Spleen (tissue), 7 donors: Measurements from ENCODE around the gene CYP4F12.

Experiments used
- CTCF ChIP-seq, 11 experiments: fragments of 200-600 bp in 7 of 11; fragments of 450-650 bp in 4 of 11; sonication (generic) in 4 of 11; IDR thresholded peaks in 8 of 11; conservative IDR thresholded peaks in 3 of 11; 1 replicate in 7 of 11; 2 replicates in 4 of 11; pipeline versions ENCODE4 v1.4.0 to v1.8.0; 2016 to 2021; ENCODE audit warnings: antibody characterized with exemption in 11 of 11, inconsistent platforms in 4 of 11, mild to moderate bottlenecking in 1 of 11
- POLR2A ChIP-seq, 3 donors: fragments of 450-650 bp; IDR thresholded peaks; one replicate each; pipeline ENCODE4 v1.5.1; 2017; ENCODE audit warnings: antibody characterized with exemption in 3 of 3, mild to moderate bottlenecking in 1 of 3
- POLR2AphosphoS5 ChIP-seq, 3 donors: sonication (generic); formaldehyde crosslinking; IDR thresholded peaks; one replicate each; pipeline ENCODE4 v1.5.1; 2017; ENCODE audit warnings: antibody characterized with exemption in 3 of 3
- donor health status: DM: no; HTN: no; CAD: no; lungs with moderate emphysema.
- donor health status: DM: no; HTN: no; CAD: no.
- donor health status: DM: no; HTN: no; CAD: no.

DNA sequence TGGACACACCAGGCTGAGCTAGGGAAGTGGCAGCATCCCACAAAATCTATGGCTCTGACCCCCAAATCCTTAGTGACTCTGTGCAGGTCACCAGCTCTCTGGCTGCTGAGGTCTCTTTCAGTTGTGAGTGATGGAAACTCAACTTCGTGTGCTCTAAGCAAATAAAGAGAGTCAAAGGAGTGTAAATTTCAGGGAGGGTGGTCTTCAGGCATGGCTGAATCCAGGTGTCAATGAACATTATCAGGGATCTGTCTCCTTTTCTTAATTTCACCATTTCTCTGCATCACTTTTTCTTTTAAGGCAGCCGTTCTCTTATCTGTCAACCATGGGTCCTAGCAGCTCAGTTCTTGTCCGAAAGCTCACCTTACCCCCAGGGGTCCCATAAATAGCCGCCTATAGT, 6.2 kb downstream of the CYP4F12 start:
- TF ChIP-seq CTCF (IDR thresholded peaks at IDR 0.05 in 8 of 11, conservative IDR thresholded peaks at IDR 0.05 in 3 of 11) (no peak), POLR2A (IDR thresholded peaks at IDR 0.05) (no peak), POLR2AphosphoS5 (IDR thresholded peaks at IDR 0.05) (no peak)
